Ishikawa (cell line): ENCODE measurements around the gene C6orf47.
A peak's percentile ranks its signal among the peaks of the same experiment; 100 is the strongest.

Experiments
- CEBPB ChIP-seq: IDR thresholded peaks from 2 replicates; pipeline ENCODE4 v1.6.1; 2012
- CREB1 ChIP-seq: IDR thresholded peaks from 2 replicates; pipeline ENCODE4 v1.6.1; 2012; ENCODE audit warnings: low read depth
- EGR1 ChIP-seq: IDR thresholded peaks from 2 replicates; pipeline ENCODE4 v1.6.1; 2012
- EP300 ChIP-seq: IDR thresholded peaks from 2 replicates; pipeline ENCODE4 v1.6.1; 2012; ENCODE audit warnings: borderline replicate concordance
- FOXM1 ChIP-seq: IDR thresholded peaks from 2 replicates; pipeline ENCODE4 v1.6.1; 2012; ENCODE audit warnings: low read depth, borderline replicate concordance
- MAX ChIP-seq: IDR thresholded peaks from 2 replicates; pipeline ENCODE4 v1.6.1; 2012
- NFIC ChIP-seq: IDR thresholded peaks from 2 replicates; pipeline ENCODE4 v1.6.1; 2012
- RAD21 ChIP-seq: IDR thresholded peaks from 2 replicates; pipeline ENCODE4 v1.6.1; 2012; ENCODE audit warnings: low read depth
- REST ChIP-seq: IDR thresholded peaks from 2 replicates; pipeline ENCODE4 v1.6.1; 2012; ENCODE audit warnings: low read depth, mild to moderate bottlenecking
- TAF1 ChIP-seq: IDR thresholded peaks from 2 replicates; pipeline ENCODE4 v1.6.1; 2012; ENCODE audit warnings: low read depth, mild to moderate bottlenecking
- TCF12 ChIP-seq: IDR thresholded peaks from 2 replicates; pipeline ENCODE4 v1.6.1; 2012; ENCODE audit warnings: low read depth
- TEAD4 ChIP-seq: IDR thresholded peaks from 2 replicates; pipeline ENCODE4 v1.6.1; 2012
- USF1 ChIP-seq: IDR thresholded peaks from 2 replicates; pipeline ENCODE4 v1.6.1; 2012
- YY1 ChIP-seq: IDR thresholded peaks from 2 replicates; pipeline ENCODE4 v1.6.1; 2012; ENCODE audit warnings: low read depth
- ZBTB7A ChIP-seq: IDR thresholded peaks from 2 replicates; pipeline ENCODE4 v1.6.1; 2012; ENCODE audit warnings: low read depth

C6orf47 gene

GRCh38 chr6:31665501-31666336 lies 5.1 kb upstream of the C6orf47 start, which contains the start of gene CSNK2B:
Gene CSNK2B (plus strand): TSS chr6:31666080. CDS start chr6:31666832, 752 bp downstream.
- TF ChIP-seq EGR1 (no peak; the same call in 1 of the 2 replicates), CREB1 (peak; percentile 78; the same call in 1 of the 2 replicates), REST (no peak), NFIC (no peak; the same call in 1 of the 2 replicates), TEAD4 (no peak), USF1 (peak; percentile 77), RAD21 (no peak), TCF12 (peak; percentile 42; the same call in 1 of the 2 replicates), YY1 (peak; percentile 60; the same call in 1 of the 2 replicates), CEBPB (no peak), ZBTB7A (peak; percentile 80; the same call in 1 of the 2 replicates), EP300 (no peak), TAF1 (peak; percentile 75; the same call in 1 of the 2 replicates), MAX (peak; percentile 27; the same call in 1 of the 2 replicates), FOXM1 (no peak)

GRCh38 chr6:31664790-31665500 lies 4.4 kb upstream of the C6orf47 start, which contains the start of gene GPANK1:
Gene GPANK1 (minus strand): TSS chr6:31664997. CDS start chr6:31664478, 519 bp downstream.
- TF ChIP-seq CREB1 (peak; percentile 40; the same call in 1 of the 2 replicates), TCF12 (peak; percentile 62; the same call in 1 of the 2 replicates), FOXM1 (peak; percentile 57; the same call in 1 of the 2 replicates), EP300 (no peak), TAF1 (peak; percentile 39), REST (no peak), TEAD4 (no peak), CEBPB (peak; percentile 61), EGR1 (no peak), NFIC (peak; percentile 57), USF1 (no peak), YY1 (peak; percentile 96), RAD21 (no peak), MAX (peak; percentile 95)

GRCh38 chr6:31663961-31664789 lies 3.6 kb upstream of the C6orf47 start:
- TF ChIP-seq EGR1: no peak
- TF ChIP-seq CEBPB: no peak
- TF ChIP-seq ZBTB7A: no peak
- no peak for TF ChIP-seq TCF12
- no peak for TF ChIP-seq FOXM1
- TF ChIP-seq MAX: no peak
- no peak for TF ChIP-seq RAD21
- TF ChIP-seq NFIC: no peak
- no peak for TF ChIP-seq CREB1
- TF ChIP-seq EP300: no peak
